Measurements from ENCODE around the gene HOOK1.

The HOOK1 gene

GRCh38 chr1:59814180-59814900 lies 409 bp upstream of the HOOK1 start:
- Histone ChIP-seq H3K9me3 (ENCODE audit: control insufficient read depth, insufficient read depth, low read length) (no peaks in the 10 kb centered on the region), H3K36me3 (ENCODE audit: control insufficient read depth, low read length) (no peaks in the 10 kb centered on the region), H3F3A (ENCODE audit: control insufficient read depth, insufficient read depth) (no peaks in the 10 kb centered on the region), H3K9me2 (replicated peaks; ENCODE audit: control insufficient read depth, low read length) (no peaks in the 10 kb centered on the region), H3K79me2 (ENCODE audit: control insufficient read depth, low read length) (no peaks in the 10 kb centered on the region), H3K4me3 (ENCODE audit: low read length) (no peak overlapping the region), H4K20me1 (ENCODE audit: control insufficient read depth, insufficient read depth, low read depth, low read length) (no peaks in the 10 kb centered on the region), H3K4me1 (ENCODE audit: control insufficient read depth, low read length) (no peaks in the 10 kb centered on the region), H3K27me3 (ENCODE audit: control insufficient read depth, low read length) (no peaks in the 10 kb centered on the region), H3K27ac (ENCODE audit: low read depth, low read length) (no peak overlapping the region), H3K4me2 (ENCODE audit: low read length) (no peak overlapping the region)
- TF ChIP-seq EZH2phosphoT487 (IDR thresholded peaks at IDR 0.05; ENCODE audit: borderline replicate concordance, low read length) (no peak), CTCF (IDR thresholded peaks at IDR 0.05; ENCODE audit: low read depth, low read length, poor library complexity, severe bottlenecking) (no peak)

- H3K9me2 ChIP-seq (replicated peaks; ENCODE audit: control insufficient read depth, low read length), result no peaks in the 10 kb centered on the region
- H3K27me3 ChIP-seq (ENCODE audit: control insufficient read depth, low read length), result no peaks in the 10 kb centered on the region
- H3K4me1 ChIP-seq (ENCODE audit: control insufficient read depth, low read length), result no peaks in the 10 kb centered on the region
- no peaks in the 10 kb centered on the region for H3F3A ChIP-seq (ENCODE audit: control insufficient read depth, insufficient read depth)
- H3K36me3 ChIP-seq (ENCODE audit: control insufficient read depth, low read length), result no peaks in the 10 kb centered on the region
- H3K27ac ChIP-seq (ENCODE audit: low read depth, low read length), result no peak overlapping the region
- TF ChIP-seq EZH2phosphoT487 (IDR thresholded peaks at IDR 0.05; ENCODE audit: borderline replicate concordance, low read length), result no peak
- TF ChIP-seq CTCF (IDR thresholded peaks at IDR 0.05; ENCODE audit: low read depth, low read length, poor library complexity, severe bottlenecking), result no peak
- no peak overlapping the region for H3K4me3 ChIP-seq (ENCODE audit: low read length)
- H4K20me1 ChIP-seq (ENCODE audit: control insufficient read depth, insufficient read depth, low read depth, low read length), result no peaks in the 10 kb centered on the region
- H3K4me2 ChIP-seq (ENCODE audit: low read length), result no peak overlapping the region
- no peaks in the 10 kb centered on the region for H3K79me2 ChIP-seq (ENCODE audit: control insufficient read depth, low read length)
- no peaks in the 10 kb centered on the region for H3K9me3 ChIP-seq (ENCODE audit: control insufficient read depth, insufficient read depth, low read length)
These were observed 1.1 kb downstream of the HOOK1 start for GRCh38 chr1:59815892-59816291.

- Histone ChIP-seq H3F3A (ENCODE audit: control insufficient read depth, insufficient read depth) (no peaks in the 10 kb centered on the region), H3K4me3 (ENCODE audit: low read length) (no peak overlapping the region), H3K9me2 (replicated peaks; ENCODE audit: control insufficient read depth, low read length) (no peaks in the 10 kb centered on the region), H3K27me3 (ENCODE audit: control insufficient read depth, low read length) (no peaks in the 10 kb centered on the region), H3K4me1 (ENCODE audit: control insufficient read depth, low read length) (no peaks in the 10 kb centered on the region), H3K4me2 (ENCODE audit: low read length) (no peak overlapping the region), H3K36me3 (ENCODE audit: control insufficient read depth, low read length) (no peaks in the 10 kb centered on the region), H3K27ac (ENCODE audit: low read depth, low read length) (no peak overlapping the region), H3K9me3 (ENCODE audit: control insufficient read depth, insufficient read depth, low read length) (no peaks in the 10 kb centered on the region), H4K20me1 (ENCODE audit: control insufficient read depth, insufficient read depth, low read depth, low read length) (no peaks in the 10 kb centered on the region), H3K79me2 (ENCODE audit: control insufficient read depth, low read length) (no peaks in the 10 kb centered on the region)
- TF ChIP-seq EZH2phosphoT487 (IDR thresholded peaks at IDR 0.05; ENCODE audit: borderline replicate concordance, low read length), result no peak
- no peak for TF ChIP-seq CTCF (IDR thresholded peaks at IDR 0.05; ENCODE audit: low read depth, low read length, poor library complexity, severe bottlenecking)
These were observed 1.6 kb downstream of the HOOK1 start for GRCh38 chr1:59816318-59816878.
